NOMO-1 treated with dmso at 0.1 percent for 144 hours (cell line): Measurements from ENCODE around the gene GRM4.
"Not testable (repeated sequence)": the region's sequence is repeated elsewhere in the genome, so short reads cannot be mapped to it uniquely, and the experiment has no call there.

ENCODE experiments used
- DNase-seq: peaks from one replicate; lab custom pipeline; 2025; ENCODE audit not compliant: unreplicated experiment; lab: John Stamatoyannopoulos, UW

GRM4 gene

GRCh38 chr6:34027445-34027936 lies 118.4 kb downstream of the GRM4 start:
- no peak for DNase-seq

- DNase-seq = no peak
Observed at GRCh38 chr6:34025861-34026260, 120.0 kb downstream of the GRM4 start.

- no peak for DNase-seq
Observed at GRCh38 chr6:34025112-34025807, 120.6 kb downstream of the GRM4 start.

- no peak for DNase-seq
Observed at GRCh38 chr6:34022873-34023255, 123.0 kb downstream of the GRM4 start.

GRCh38 chr6:34022250-34022872 lies 123.5 kb downstream of the GRM4 start:
- DNase-seq = no peak

GRCh38 chr6:34021554-34022190 lies 124.2 kb downstream of the GRM4 start:
- DNase-seq = no peak

- no peak for DNase-seq
Observed at GRCh38 chr6:34020807-34021553, 124.9 kb downstream of the GRM4 start.

GRCh38 chr6:34020278-34020677 lies 125.6 kb downstream of the GRM4 start:
- no peak for DNase-seq

- DNase-seq = no peak
Observed at GRCh38 chr6:34018961-34019606, 126.8 kb downstream of the GRM4 start.

- DNase-seq = no peak
Observed at GRCh38 chr6:34018026-34018425, 127.9 kb downstream of the GRM4 start.

GRCh38 chr6:34017106-34017805 lies 128.6 kb downstream of the GRM4 start:
- no peak for DNase-seq

- DNase-seq = not testable (repeated sequence)
Observed at GRCh38 chr6:34016573-34016972, 129.3 kb downstream of the GRM4 start.

GRCh38 chr6:34015586-34015985 lies 130.3 kb downstream of the GRM4 start:
- no peak for DNase-seq

- DNase-seq = no peak
Observed at GRCh38 chr6:34011264-34011663, 134.6 kb downstream of the GRM4 start.

GRCh38 chr6:34005901-34006531 lies 139.9 kb downstream of the GRM4 start:
- DNase-seq = no peak

GRCh38 chr6:34004706-34005105 lies 141.2 kb downstream of the GRM4 start:
- DNase-seq = no peak

- no peak for DNase-seq
Observed at GRCh38 chr6:34003962-34004361, 141.9 kb downstream of the GRM4 start.

GRCh38 chr6:34001706-34002621 lies 143.9 kb downstream of the GRM4 start:
- DNase-seq = no peak

- DNase-seq = no peak
Observed at GRCh38 chr6:34000281-34000680, 145.6 kb downstream of the GRM4 start.
